GM06990 (cell line): ENCODE measurements around the gene TNS3.

ENCODE experiments used
- DNase-seq: peaks from one replicate; pipeline ENCODE4 v3.0.0-alpha.2; 2011; ENCODE audit not compliant: insufficient read length; ENCODE audit errors: extremely low read depth
- H3K27me3 ChIP-seq: replicated peaks from 2 replicates; pipeline ENCODE4 v1.6.0; 2011; ENCODE audit warnings: low read length; ENCODE audit not compliant: control insufficient read depth, insufficient read depth
- H3K36me3 ChIP-seq: 2 replicates; pipeline ENCODE4 v1.5.1; 2011; ENCODE audit warnings: low read length; ENCODE audit not compliant: control insufficient read depth, insufficient read depth
- H3K4me3 ChIP-seq: replicated peaks from 2 replicates; pipeline ENCODE4 v1.5.1; 2011; ENCODE audit warnings: low read depth, mild to moderate bottlenecking, control low read depth, low read length
- CTCF ChIP-seq: IDR thresholded peaks from 2 replicates; pipeline ENCODE4 v1.5.1; 2011; ENCODE audit warnings: low read length, control low read depth, mild to moderate bottlenecking, inconsistent platforms; ENCODE audit not compliant: insufficient read depth, poor library complexity, severe bottlenecking

Gene TNS3

DNA sequence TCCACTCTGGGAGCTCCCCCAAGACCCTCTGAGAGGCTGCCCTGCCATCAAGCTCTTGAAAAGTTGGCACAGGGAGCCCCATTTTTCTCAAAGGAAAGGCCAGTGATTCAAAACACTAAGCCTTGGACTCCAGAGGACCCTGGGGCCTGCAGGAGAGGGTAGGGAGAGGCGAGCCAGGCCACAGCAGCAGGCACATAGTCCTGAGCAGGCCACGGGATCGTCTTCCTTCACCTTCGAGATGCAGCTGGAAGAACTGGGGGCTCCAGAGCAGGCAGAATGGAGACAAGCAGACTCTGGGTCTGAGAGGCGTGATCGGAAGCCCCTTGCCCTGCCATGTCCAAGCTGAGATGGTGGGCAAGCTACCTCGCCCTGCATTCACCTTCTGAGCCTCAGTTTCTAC, 13.9 kb downstream of the TNS3 start:
- DNase-seq = no peak
- H3K27me3 ChIP-seq = peaks cover 1% of the 10 kb centered on the region
- no peak for TF ChIP-seq CTCF
- no peaks in the 10 kb centered on the region for H3K36me3 ChIP-seq
- H3K4me3 ChIP-seq = no peak overlapping the region

- no peaks in the 10 kb centered on the region; the same call in 1 of the 2 replicates for H3K27me3 ChIP-seq
- no peak for TF ChIP-seq CTCF
- no peak overlapping the region for H3K4me3 ChIP-seq
- DNase-seq = no peak
- no peaks in the 10 kb centered on the region for H3K36me3 ChIP-seq
Observed at GRCh38 chr7:47565640-47566250, 16.2 kb downstream of the TNS3 start.

DNA sequence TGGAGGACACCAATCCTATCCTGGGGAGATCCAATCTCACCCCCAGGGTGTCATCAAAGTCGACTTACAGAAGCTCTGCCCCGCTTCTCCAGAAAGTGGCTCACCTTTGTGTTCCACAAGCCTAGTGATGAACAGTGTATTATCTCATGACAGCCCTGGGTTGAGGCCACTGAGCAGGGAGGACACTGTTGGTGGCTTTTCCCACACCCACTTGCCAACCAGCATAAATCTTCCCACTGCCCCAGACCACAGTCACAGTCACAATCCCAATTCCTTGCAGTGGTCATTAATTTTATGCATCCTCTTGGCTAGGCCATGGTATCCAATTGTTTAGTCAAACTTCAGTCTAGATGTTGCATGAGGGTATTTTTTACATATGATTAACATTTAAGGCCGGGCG, 18.4 kb downstream of the TNS3 start:
- Histone ChIP-seq H3K4me3 (no peak overlapping the region), H3K27me3 (no peaks in the 10 kb centered on the region; the same call in 1 of the 2 replicates), H3K36me3 (no peaks in the 10 kb centered on the region)
- no peak for DNase-seq
- TF ChIP-seq CTCF = no peak

- Histone ChIP-seq H3K27me3 (no peaks in the 10 kb centered on the region; the same call in 1 of the 2 replicates), H3K4me3 (no peak overlapping the region), H3K36me3 (no peaks in the 10 kb centered on the region)
- no peak for DNase-seq
- TF ChIP-seq CTCF = no peak
Observed at GRCh38 chr7:47561715-47562446, 20.0 kb downstream of the TNS3 start.

- no peak for TF ChIP-seq CTCF
- DNase-seq = no peak
- Histone ChIP-seq H3K27me3 (no peaks in the 10 kb centered on the region; the same call in none of the 2 replicates), H3K4me3 (no peak overlapping the region), H3K36me3 (no peaks in the 10 kb centered on the region)
Observed at GRCh38 chr7:47559306-47560220, 22.3 kb downstream of the TNS3 start.
